GM19467 (cell line): Measurements from ENCODE around the gene ATXN10.

ENCODE experiments used
- ATAC-seq: cut with Tn5 transposase; IDR thresholded peaks from one replicate; pipeline ENCODE4 v1.9.1; 2021; ENCODE audit warnings: mild to moderate bottlenecking, moderate library complexity; ENCODE audit not compliant: unreplicated experiment

ATXN10 gene

GRCh38 chr22:45756558-45756957, 84.9 kb downstream of the ATXN10 start:
- ATAC-seq = no peak

- no peak for ATAC-seq
These were observed 85.4 kb downstream of the ATXN10 start for GRCh38 chr22:45757068-45757467.

- no peak for ATAC-seq
These were observed 86.3 kb downstream of the ATXN10 start for GRCh38 chr22:45757936-45758335.

- ATAC-seq = no peak
These were observed 87.0 kb downstream of the ATXN10 start for GRCh38 chr22:45758603-45759002.

GRCh38 chr22:45760682-45761081, 89.0 kb downstream of the ATXN10 start:
- no peak for ATAC-seq

- no peak for ATAC-seq
These were observed 91.1 kb downstream of the ATXN10 start for GRCh38 chr22:45762545-45763235.

GRCh38 chr22:45763236-45763624, 91.6 kb downstream of the ATXN10 start:
- no peak for ATAC-seq

GRCh38 chr22:45768490-45768889, 96.9 kb downstream of the ATXN10 start:
- ATAC-seq = no peak

- no peak for ATAC-seq
These were observed 98.1 kb downstream of the ATXN10 start for GRCh38 chr22:45769569-45770210.

GRCh38 chr22:45770506-45770905, 98.9 kb downstream of the ATXN10 start:
- ATAC-seq = no peak

- ATAC-seq = no peak
These were observed 99.4 kb downstream of the ATXN10 start for GRCh38 chr22:45771057-45771456.

GRCh38 chr22:45771711-45772110, 100.1 kb downstream of the ATXN10 start:
- no peak for ATAC-seq

- ATAC-seq = no peak
These were observed 101.1 kb downstream of the ATXN10 start for GRCh38 chr22:45772743-45773142.

GRCh38 chr22:45774001-45774670, 102.5 kb downstream of the ATXN10 start:
- no peak for ATAC-seq

GRCh38 chr22:45775062-45775461, 103.4 kb downstream of the ATXN10 start:
- no peak for ATAC-seq

GRCh38 chr22:45775569-45776312, 104.1 kb downstream of the ATXN10 start:
- ATAC-seq = peak; percentile 65

- ATAC-seq = no peak
These were observed 104.6 kb downstream of the ATXN10 start for GRCh38 chr22:45776313-45776585.

GRCh38 chr22:45777046-45777851, 105.6 kb downstream of the ATXN10 start:
- no peak for ATAC-seq

GRCh38 chr22:45777852-45778375, 106.3 kb downstream of the ATXN10 start:
- ATAC-seq = no peak

- ATAC-seq = no peak
These were observed 109.8 kb downstream of the ATXN10 start for GRCh38 chr22:45781459-45781858.

GRCh38 chr22:45781966-45782365, 110.3 kb downstream of the ATXN10 start:
- no peak for ATAC-seq
